ENCODE measurements around the gene OBSL1.

DNA sequence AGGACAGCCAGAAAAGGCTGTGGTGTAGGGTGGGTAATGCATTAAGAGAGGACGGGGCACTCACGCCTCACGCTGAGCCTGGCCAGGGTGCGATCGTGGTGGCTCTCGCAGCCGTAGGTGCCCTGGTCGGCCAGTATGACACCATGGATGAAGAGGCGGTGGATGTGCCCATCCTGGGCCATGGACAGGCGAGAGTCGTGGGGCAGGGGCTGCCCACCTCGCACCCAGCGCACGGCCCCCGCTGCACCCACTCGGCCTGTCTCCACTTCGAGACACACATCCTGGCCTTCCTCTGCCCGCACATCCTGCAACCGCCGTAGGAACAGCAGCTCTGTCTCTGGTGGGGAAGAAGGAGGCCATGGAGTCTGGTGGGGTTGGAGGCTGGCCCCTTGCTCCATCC, 15.4 kb downstream of the OBSL1 start:
- TF ChIP-seq EZH2phosphoT487 (IDR thresholded peaks at IDR 0.05; ENCODE audit: insufficient read depth, low read depth), result no peak
- TF ChIP-seq EZH2 (IDR thresholded peaks at IDR 0.05; ENCODE audit: insufficient read depth, poor library complexity, severe bottlenecking), result no peak

All from GM23248 (cell line).